Measurements from ENCODE around the gene LRMDA. TPM values are rescaled to one million over a fixed set of nuclear protein-coding genes. Genes with fewer than 3 reads are reported as not detected.

The LRMDA gene
- total RNA-seq, 4 donors from 2014 or later: 7.3 to 20.1 (median 8.4) TPM

- Histone ChIP-seq H3K27me3 (no peaks in the 10 kb centered on the region), H3K9me3 (no peaks in the 10 kb centered on the region), H3K4me3 (no peak overlapping the region), H3K27ac (peak overlapping the region in 3 of 4 donors; percentile 86), H3K4me1 (peaks cover 0 to 60% (median 15%) of the 10 kb centered on the region in 3 donors), H3K36me3 (no peaks in the 10 kb centered on the region)
- no peak for TF ChIP-seq POLR2A (IDR thresholded peaks at IDR 0.05)
- TF ChIP-seq CTCF (IDR thresholded peaks at IDR 0.05): no peak
- TF ChIP-seq EP300 (IDR thresholded peaks at IDR 0.05): no peak
- TF ChIP-seq POLR2AphosphoS5 (IDR thresholded peaks at IDR 0.05): no peak
- peak; percentile 33 for ATAC-seq
- 47% methylated on average over 3 of the region's 9 CpGs; no CpG with 5 or more reads in 1 of the 2 donors for WGBS, 2 donors (ENCODE audit: low coverage in 1 of 2)
Measured at GRCh38 chr10:75430000-75430763, 1.2 kb upstream of the LRMDA start.

GRCh38 chr10:75432176-75432575 lies 752 bp downstream of the LRMDA start:
- peaks cover 0 to 57% (median 15%) of the 10 kb centered on the region in 3 donors for H3K4me1 ChIP-seq
- no peak for ATAC-seq
- H3K27ac ChIP-seq: peak overlapping the region in 1 of 4 donors; percentile 86
- H3K9me3 ChIP-seq: no peaks in the 10 kb centered on the region
- peak overlapping the region; percentile 79 to 83 for H3K4me3 ChIP-seq
- TF ChIP-seq CTCF (IDR thresholded peaks at IDR 0.05) (no peak), POLR2A (IDR thresholded peaks at IDR 0.05) (no peak), POLR2AphosphoS5 (IDR thresholded peaks at IDR 0.05) (no peak), EP300 (IDR thresholded peaks at IDR 0.05) (no peak)
- no peaks in the 10 kb centered on the region for H3K27me3 ChIP-seq
- WGBS, 2 donors (ENCODE audit: low coverage in 1 of 2): 80 to 89% methylated on average over 1 to 5 of the region's 5 CpGs
- no peaks in the 10 kb centered on the region for H3K36me3 ChIP-seq

GRCh38 chr10:75432763-75433162 lies 1.3 kb downstream of the LRMDA start:
- no peaks in the 10 kb centered on the region for H3K27me3 ChIP-seq
- peaks cover 0 to 52% (median 14%) of the 10 kb centered on the region in 3 donors for H3K4me1 ChIP-seq
- H3K27ac ChIP-seq: no peak overlapping the region
- no peaks in the 10 kb centered on the region for H3K36me3 ChIP-seq
- ATAC-seq: no peak
- 67 to 77% methylated on average over 1 to 4 of the region's 5 CpGs for WGBS, 2 donors (ENCODE audit: low coverage in 1 of 2)
- TF ChIP-seq POLR2A (IDR thresholded peaks at IDR 0.05) (no peak), EP300 (IDR thresholded peaks at IDR 0.05) (no peak), POLR2AphosphoS5 (IDR thresholded peaks at IDR 0.05) (no peak), CTCF (IDR thresholded peaks at IDR 0.05) (no peak)
- no peaks in the 10 kb centered on the region for H3K9me3 ChIP-seq
- H3K4me3 ChIP-seq: no peak overlapping the region

- peaks cover 0 to 47% (median 11%) of the 10 kb centered on the region in 3 donors for H3K4me1 ChIP-seq
- H3K9me3 ChIP-seq: no peaks in the 10 kb centered on the region
- TF ChIP-seq EP300 (IDR thresholded peaks at IDR 0.05) (no peak), POLR2A (IDR thresholded peaks at IDR 0.05) (no peak), CTCF (IDR thresholded peaks at IDR 0.05) (no peak), POLR2AphosphoS5 (IDR thresholded peaks at IDR 0.05) (no peak)
- no peak overlapping the region for H3K4me3 ChIP-seq
- no peaks in the 10 kb centered on the region for H3K27me3 ChIP-seq
- peaks cover 0 to 4% of the 10 kb centered on the region in 2 donors for H3K36me3 ChIP-seq
- ATAC-seq: no peak
- 84 to 97% methylated on average over 6 to 7 of the region's 8 CpGs for WGBS, 2 donors (ENCODE audit: low coverage in 1 of 2)
- no peak overlapping the region for H3K27ac ChIP-seq
Measured at GRCh38 chr10:75433216-75433615, 1.8 kb downstream of the LRMDA start.

GRCh38 chr10:75434291-75434690 lies 2.9 kb downstream of the LRMDA start:
- 95 to 97% methylated on average over 6 to 7 of the region's 8 CpGs for WGBS, 2 donors (ENCODE audit: low coverage in 1 of 2)
- TF ChIP-seq POLR2A (IDR thresholded peaks at IDR 0.05) (no peak), EP300 (IDR thresholded peaks at IDR 0.05) (no peak), POLR2AphosphoS5 (IDR thresholded peaks at IDR 0.05) (no peak), CTCF (IDR thresholded peaks at IDR 0.05) (no peak)
- H3K36me3 ChIP-seq: peaks cover 0 to 15% of the 10 kb centered on the region in 2 donors
- H3K27me3 ChIP-seq: no peaks in the 10 kb centered on the region
- H3K4me3 ChIP-seq: no peak overlapping the region
- H3K4me1 ChIP-seq: peaks cover 0 to 36% (median 11%) of the 10 kb centered on the region in 3 donors
- no peaks in the 10 kb centered on the region for H3K9me3 ChIP-seq
- no peak overlapping the region for H3K27ac ChIP-seq
- no peak for ATAC-seq
